Lung (tissue), 12 donors: ENCODE results near the gene CTNNBL1. TPM values are rescaled to one million over a fixed set of nuclear protein-coding genes. Genes with fewer than 3 reads are reported as not detected.

ENCODE experiments used
- ATAC-seq: fragments of 200-7000 bp; cut with Tn5 transposase; one replicate; pipeline ENCODE4 v1.9.1; 2020; ENCODE audit warnings: moderate number of reproducible peaks; ENCODE audit not compliant: insufficient read depth, low FRiP score
- DNase-seq, 3 donors: peaks; one replicate each; pipeline ENCODE4 v3.0.0-alpha.2; 2013 to 2017
- H3K27ac ChIP-seq, 2 donors: one replicate each; pipeline ENCODE4 v1.5.1; 2013; ENCODE audit warnings: mild to moderate bottlenecking in 2 of 2, moderate library complexity in 2 of 2, control low read depth in 1 of 2, inconsistent platforms in 1 of 2, low read depth in 1 of 2, low read length in 1 of 2
- H3K27me3 ChIP-seq, 3 donors: one replicate each; pipeline ENCODE4 v1.5.1; 2013; ENCODE audit warnings: low read length in 2 of 3; ENCODE audit not compliant: control insufficient read depth in 3 of 3, insufficient read depth in 3 of 3
- H3K36me3 ChIP-seq, 4 donors: one replicate each; pipeline ENCODE4 v1.5.1; 2013; ENCODE audit warnings: low read length in 4 of 4, mild to moderate bottlenecking in 1 of 4, moderate library complexity in 1 of 4; ENCODE audit not compliant: control insufficient read depth in 4 of 4, insufficient read depth in 4 of 4
- H3K4me1 ChIP-seq, 5 donors: one replicate each; pipeline ENCODE4 v1.5.1; 2013; ENCODE audit warnings: low read length in 5 of 5, mild to moderate bottlenecking in 2 of 5, moderate library complexity in 1 of 5; ENCODE audit not compliant: control insufficient read depth in 5 of 5, insufficient read depth in 5 of 5
- H3K4me3 ChIP-seq: one replicate; pipeline ENCODE4 v1.5.1; 2013; ENCODE audit warnings: mild to moderate bottlenecking, control low read depth, moderate library complexity
- H3K9ac ChIP-seq, 2 donors: one replicate each; pipeline ENCODE4 v1.5.1; 2013; ENCODE audit warnings: low read length in 2 of 2, control low read depth in 1 of 2; ENCODE audit not compliant: insufficient read depth in 1 of 2
- H3K9me3 ChIP-seq, 4 donors: one replicate each; pipeline ENCODE4 v1.5.1; 2013; ENCODE audit warnings: low read length in 3 of 4, mild to moderate bottlenecking in 1 of 4, moderate library complexity in 1 of 4; ENCODE audit not compliant: control insufficient read depth in 4 of 4, insufficient read depth in 3 of 4
- WGBS, 2 donors: extraction: QIAGEN DNeasy Blood & Tissue Kit; methylation state at CpG; one replicate each; pipeline ENCODE4 v1.1.7; 2013; 5-methylcytosine and 5-hydroxymethylcytosine counted together
- polyA plus RNA-seq, 2 donors: library from polyadenylated mRNA; stranded (reverse); fragments of 200-250 nt; gene quantifications; one replicate each; pipeline ENCODE4 v1.2.1, GENCODE V29; 2013
- total RNA-seq, 2 donors: library from RNA; depleted of rRNA in 1 of 2; stranded (reverse); fragments of >200 nt in 1 of 2; gene quantifications; one replicate each; pipeline ENCODE4 v1.2.1, GENCODE V29; 2014 to 2021
- TF ChIP-seq, protein P1 (sequence below): IDR thresholded peaks from 2 replicates; pipeline ENCODE4 v1.5.1; 2012; ENCODE audit warnings: mild to moderate bottlenecking; ENCODE audit errors: control extremely low read depth, extremely low read depth
- donor health status: control.
- donor health status: control.
- donor health status: Bipolar disorder and iron deficiency.
- donor health status: healthy.
- donor health status: DM: yes; HTN: yes; CAD: no.

CTNNBL1 gene
- total and polyA plus RNA-seq, 4 donors: 38.9 to 53.1 (median 49.2) TPM

DNA sequence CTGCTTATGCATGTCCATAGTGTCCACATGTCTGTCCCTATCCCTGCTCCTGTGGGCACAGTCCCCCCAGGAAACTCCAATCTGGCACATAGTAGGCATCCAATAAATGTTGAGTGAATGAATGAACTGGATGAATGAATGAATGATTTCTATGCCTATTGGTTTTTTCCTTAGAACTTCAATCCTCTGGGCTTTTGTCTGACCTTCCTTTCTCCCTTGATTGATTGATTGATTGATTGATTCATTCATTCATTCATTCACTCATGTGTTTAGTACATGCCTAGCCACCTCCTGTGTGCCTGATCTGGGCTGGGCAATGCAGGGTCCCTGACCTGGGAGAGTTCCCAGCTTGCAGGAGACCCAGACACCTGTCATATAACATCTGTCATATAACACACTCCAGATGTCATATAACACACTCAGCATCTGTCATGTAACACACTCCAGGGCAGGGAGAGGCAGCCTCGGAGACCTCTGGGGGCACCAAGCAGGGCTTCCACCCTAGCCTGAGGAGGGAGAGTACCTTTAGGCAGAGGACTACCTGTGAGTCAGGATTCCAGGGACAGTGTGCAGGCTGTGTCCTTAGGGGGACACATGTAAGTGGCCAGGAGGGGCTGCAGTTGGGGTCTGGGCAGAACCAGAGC is 227.0 kb downstream of the CTNNBL1 start:
- 53 to 89% methylated on average over 1 of the region's 1 CpG for WGBS, 2 donors
- ATAC-seq: no peak
- no peak overlapping the region for H3K9ac ChIP-seq
- H3K4me1 ChIP-seq: peaks cover 0 to 25% (median 0%) of the 10 kb centered on the region in 5 donors
- no peak overlapping the region for H3K27ac ChIP-seq
- no peaks in the 10 kb centered on the region for H3K27me3 ChIP-seq
- no peak overlapping the region for H3K4me3 ChIP-seq
- TF ChIP-seq, protein P1, sequence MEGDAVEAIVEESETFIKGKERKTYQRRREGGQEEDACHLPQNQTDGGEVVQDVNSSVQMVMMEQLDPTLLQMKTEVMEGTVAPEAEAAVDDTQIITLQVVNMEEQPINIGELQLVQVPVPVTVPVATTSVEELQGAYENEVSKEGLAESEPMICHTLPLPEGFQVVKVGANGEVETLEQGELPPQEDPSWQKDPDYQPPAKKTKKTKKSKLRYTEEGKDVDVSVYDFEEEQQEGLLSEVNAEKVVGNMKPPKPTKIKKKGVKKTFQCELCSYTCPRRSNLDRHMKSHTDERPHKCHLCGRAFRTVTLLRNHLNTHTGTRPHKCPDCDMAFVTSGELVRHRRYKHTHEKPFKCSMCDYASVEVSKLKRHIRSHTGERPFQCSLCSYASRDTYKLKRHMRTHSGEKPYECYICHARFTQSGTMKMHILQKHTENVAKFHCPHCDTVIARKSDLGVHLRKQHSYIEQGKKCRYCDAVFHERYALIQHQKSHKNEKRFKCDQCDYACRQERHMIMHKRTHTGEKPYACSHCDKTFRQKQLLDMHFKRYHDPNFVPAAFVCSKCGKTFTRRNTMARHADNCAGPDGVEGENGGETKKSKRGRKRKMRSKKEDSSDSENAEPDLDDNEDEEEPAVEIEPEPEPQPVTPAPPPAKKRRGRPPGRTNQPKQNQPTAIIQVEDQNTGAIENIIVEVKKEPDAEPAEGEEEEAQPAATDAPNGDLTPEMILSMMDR: no peak
- peaks cover 0 to 7% (median 0%) of the 10 kb centered on the region in 4 donors for H3K9me3 ChIP-seq
- DNase-seq: no peak
- no peaks in the 10 kb centered on the region for H3K36me3 ChIP-seq

DNA sequence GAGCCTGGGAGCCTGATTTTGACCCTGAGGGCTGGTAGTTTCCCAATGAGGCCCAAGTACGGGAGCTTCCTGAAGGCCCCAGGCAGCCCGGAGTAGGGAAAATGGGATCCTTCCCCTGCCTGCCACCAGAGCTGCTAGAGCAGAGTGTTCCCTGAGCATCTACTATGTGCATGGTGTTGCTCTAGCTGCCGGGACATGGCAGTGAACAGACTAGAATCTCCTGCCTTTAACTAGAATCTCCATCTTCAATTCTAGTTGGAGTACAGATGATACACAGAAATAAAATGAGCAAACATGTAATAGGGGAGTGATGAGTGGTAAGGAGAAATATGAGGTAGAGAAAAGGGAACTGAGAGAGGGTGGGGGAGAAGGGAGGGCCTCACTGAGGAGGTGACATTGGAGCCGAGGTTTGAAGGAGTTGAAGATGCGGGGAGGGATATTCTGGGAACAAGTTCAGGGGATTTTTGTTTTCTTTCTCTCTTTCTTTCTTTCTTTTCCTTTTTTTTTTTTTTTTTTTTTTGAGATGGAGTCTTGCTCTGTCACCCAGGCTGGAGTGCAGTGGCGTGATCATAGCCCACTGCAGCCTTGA is 227.6 kb downstream of the CTNNBL1 start:
- no peak for DNase-seq
- Histone ChIP-seq H3K27ac (no peak overlapping the region), H3K4me1 (peaks cover 0 to 18% (median 0%) of the 10 kb centered on the region in 5 donors), H3K36me3 (no peaks in the 10 kb centered on the region), H3K27me3 (no peaks in the 10 kb centered on the region), H3K9me3 (peaks cover 0 to 7% (median 0%) of the 10 kb centered on the region in 4 donors), H3K4me3 (no peak overlapping the region), H3K9ac (no peak overlapping the region)
- TF ChIP-seq, protein P1: no peak
- WGBS, 2 donors: 77 to 79% methylated on average over 6 of the region's 6 CpGs
- no peak for ATAC-seq

Other genes with a start within 250 kb of the CTNNBL1 start
- gene NNAT, start 172.8 kb upstream of the CTNNBL1 start, total RNA-seq: 10 to 100 TPM in 1 of 2 donors, 1 to 10 TPM in 1; 1.9 to 14.6 TPM
- 10 to 100 TPM in 1 of 2 donors, under 1 TPM in 1; 0.98 to 20.6 TPM for gene NNAT, start 172.8 kb upstream of the CTNNBL1 start, polyA plus RNA-seq
- gene BLCAP, start 166.2 kb upstream of the CTNNBL1 start, total RNA-seq: 10 to 100 TPM; 54.2 to 81.5 TPM
- 10 to 100 TPM; 53.3 to 56.2 TPM for gene BLCAP, start 166.2 kb upstream of the CTNNBL1 start, polyA plus RNA-seq
- gene VSTM2L, start 209.1 kb downstream of the CTNNBL1 start, total RNA-seq: 10 to 100 TPM in 1 of 2 donors, 1 to 10 TPM in 1; 8.0 to 71.6 TPM
- gene VSTM2L, start 209.1 kb downstream of the CTNNBL1 start, polyA plus RNA-seq: 10 to 100 TPM; 24.8 to 38.0 TPM